GM10248 (cell line): Measurements from ENCODE around the gene CHN1.

Source experiments
- CTCF ChIA-PET: fragments of 300-600 bp; sonication (Branson Sonifier 250); formaldehyde crosslinking; extraction: SDS; loops from one replicate; lab custom pipeline; 2021; ENCODE audit warnings: antibody characterized with exemption; lab: Yijun Ruan, JAX
- POLR2A ChIA-PET: fragments of 350-650 bp; sonication (Branson Sonifier 250); formaldehyde crosslinking; extraction: SDS; loops from one replicate; lab custom pipeline; 2020; ENCODE audit warnings: antibody characterized with exemption; lab: Yijun Ruan, JAX
- DNase-seq: peaks from one replicate; pipeline ENCODE4 v3.0.0; 2012; ENCODE audit errors: extremely low spot score
- CTCF ChIP-seq: IDR thresholded peaks from 2 replicates; pipeline ENCODE4 v1.5.1; 2012; ENCODE audit warnings: mild to moderate bottlenecking, low read depth; ENCODE audit errors: extremely low read depth, missing control alignments, control extremely low read depth

Gene CHN1

GRCh38 chr2:174952607-174953006 is 52.6 kb downstream of the CHN1 start:
- no peak for DNase-seq
- CTCF ChIA-PET, result interaction anchor here (1.2 kb wide), 1 partner anchor 10 kb away, joined by 3 read pairs; no protein-coding TSS in a partner anchor
- TF ChIP-seq CTCF, result no peak
- POLR2A ChIA-PET, result no interaction called here

DNA sequence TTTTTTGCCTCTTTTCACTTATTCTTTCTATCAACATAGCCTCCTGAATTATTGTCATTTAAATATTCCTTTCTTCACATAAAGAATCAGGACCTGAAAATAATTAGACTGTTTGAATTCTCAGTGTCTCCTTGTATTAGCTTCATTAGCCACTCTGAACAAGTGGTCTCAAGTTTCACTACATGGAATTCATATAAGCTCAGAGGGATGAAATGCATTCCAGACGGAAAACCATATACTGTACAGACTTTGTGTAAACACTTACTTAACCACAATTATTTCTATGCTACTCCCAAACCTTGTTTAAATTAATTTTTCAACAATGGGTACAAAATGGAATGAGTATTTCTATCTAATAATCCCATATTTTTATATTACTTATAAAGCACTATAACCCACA is 53.4 kb downstream of the CHN1 start:
- CTCF ChIA-PET, result no interaction called here
- POLR2A ChIA-PET, result no interaction called here
- TF ChIP-seq CTCF, result no peak
- no peak for DNase-seq

DNA sequence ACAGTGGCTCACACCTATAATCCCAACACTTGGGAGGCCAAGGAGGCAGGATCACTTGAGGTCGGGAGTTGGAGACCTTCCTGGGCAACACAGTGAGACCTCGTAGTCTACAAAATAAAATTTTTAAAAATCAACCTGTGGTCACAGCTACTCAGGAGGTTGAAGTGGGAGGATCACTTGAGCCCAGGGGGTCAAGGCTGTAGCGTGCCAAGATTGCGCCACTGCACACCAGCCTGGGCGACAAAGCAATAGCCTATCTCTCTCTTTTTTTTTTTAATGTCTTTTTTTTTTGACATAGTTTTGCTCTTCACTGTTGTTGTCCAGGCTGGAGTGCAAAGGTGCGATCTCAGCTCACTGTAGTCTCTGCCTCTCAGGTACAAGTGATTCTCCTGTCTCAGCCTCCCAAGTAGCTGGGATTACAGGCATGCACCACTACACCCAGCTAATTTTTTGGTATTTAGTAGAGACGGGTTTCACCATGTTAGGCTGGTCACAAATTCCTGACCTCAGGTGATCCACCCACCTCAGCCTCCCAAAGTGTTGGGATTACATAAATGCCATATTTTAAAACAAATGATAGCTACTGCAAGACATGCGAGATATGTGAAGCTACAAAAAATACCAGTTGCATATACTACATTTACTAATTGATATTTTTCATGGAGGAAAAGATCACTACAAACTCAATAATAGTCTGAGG is 55.0 kb downstream of the CHN1 start:
- POLR2A ChIA-PET, result no interaction called here
- CTCF ChIA-PET, result interaction anchor here (1.2 kb wide), 1 partner anchor 12 kb away, joined by 3 read pairs; no protein-coding TSS in a partner anchor
- no peak for DNase-seq
- no peak for TF ChIP-seq CTCF

- POLR2A ChIA-PET, result no interaction called here
- TF ChIP-seq CTCF, result no peak
- no peak for DNase-seq
- CTCF ChIA-PET, result no interaction called here
These were observed 59.5 kb downstream of the CHN1 start for GRCh38 chr2:174945601-174946260.

- POLR2A ChIA-PET, result no interaction called here
- CTCF ChIA-PET, result no interaction called here
- no peak for TF ChIP-seq CTCF
- no peak for DNase-seq
These were observed 66.1 kb downstream of the CHN1 start for GRCh38 chr2:174939046-174939445.

GRCh38 chr2:174931724-174932123 is 73.5 kb downstream of the CHN1 start:
- CTCF ChIA-PET, result no interaction called here
- no peak for DNase-seq
- POLR2A ChIA-PET, result no interaction called here
- no peak for TF ChIP-seq CTCF
